ENCODE results near the gene VAV3.

The VAV3 gene

GRCh38 chr1:107525961-107526360, 439.0 kb downstream of the VAV3 start:
- H3K4me3 ChIP-seq (ENCODE audit: low read depth, low read length): no peak overlapping the region
- no peak for TF ChIP-seq CTCF (IDR thresholded peaks at IDR 0.05; ENCODE audit: insufficient read depth, low read length, missing control alignments)
- POLR2A ChIA-PET: no interaction called here
- DNase-seq (ENCODE audit: low read depth, low spot score): no peak
- CTCF ChIA-PET: interaction anchor here (8.8 to 10.4 kb wide), 2 partner anchors 224 to 251 kb away, joined by 106 to 151 read pairs; no protein-coding TSS in a partner anchor

- TF ChIP-seq CTCF (IDR thresholded peaks at IDR 0.05; ENCODE audit: insufficient read depth, low read length, missing control alignments): no peak
- CTCF ChIA-PET: interaction anchor here (10.4 kb wide), 1 partner anchor 251 kb away, joined by 151 read pairs; no protein-coding TSS in a partner anchor
- no peak for DNase-seq (ENCODE audit: low read depth, low spot score)
- POLR2A ChIA-PET: no interaction called here
- H3K4me3 ChIP-seq (ENCODE audit: low read depth, low read length): no peak overlapping the region
Measured at GRCh38 chr1:107525145-107525544, 439.8 kb downstream of the VAV3 start.

- DNase-seq (ENCODE audit: low read depth, low spot score): no peak
- H3K4me3 ChIP-seq (ENCODE audit: low read depth, low read length): no peak overlapping the region
- TF ChIP-seq CTCF (IDR thresholded peaks at IDR 0.05; ENCODE audit: insufficient read depth, low read length, missing control alignments): no peak
- CTCF ChIA-PET: interaction anchor here (0.9 to 10.4 kb wide), 2 partner anchors 247 to 250 kb away, joined by 4 to 151 read pairs; no protein-coding TSS in a partner anchor
- POLR2A ChIA-PET: no interaction called here
Measured at GRCh38 chr1:107524301-107524700, 440.7 kb downstream of the VAV3 start.

- no peak overlapping the region for H3K4me3 ChIP-seq (ENCODE audit: low read depth, low read length)
- POLR2A ChIA-PET: no interaction called here
- DNase-seq (ENCODE audit: low read depth, low spot score): no peak
- TF ChIP-seq CTCF (IDR thresholded peaks at IDR 0.05; ENCODE audit: insufficient read depth, low read length, missing control alignments): no peak
- CTCF ChIA-PET: interaction anchor here (0.9 to 1.6 kb wide), 2 partner anchors 227 to 247 kb away, joined by 4 read pairs; no protein-coding TSS in a partner anchor
Measured at GRCh38 chr1:107523736-107524135, 441.2 kb downstream of the VAV3 start.

GRCh38 chr1:107523061-107523460, 441.9 kb downstream of the VAV3 start:
- DNase-seq (ENCODE audit: low read depth, low spot score): no peak
- CTCF ChIA-PET: interaction anchor here (0.7 to 1.7 kb wide), 3 partner anchors 37 to 246 kb away, joined by 3 to 4 read pairs (median 3); no protein-coding TSS in a partner anchor
- TF ChIP-seq CTCF (IDR thresholded peaks at IDR 0.05; ENCODE audit: insufficient read depth, low read length, missing control alignments): no peak
- POLR2A ChIA-PET: no interaction called here
- no peak overlapping the region for H3K4me3 ChIP-seq (ENCODE audit: low read depth, low read length)

Data from AG04449 (cell line).